GM18502 (cell line): ENCODE data around the gene EXOSC2.

ENCODE experiments used
- ATAC-seq: cut with Tn5 transposase; IDR thresholded peaks from one replicate; pipeline ENCODE4 v1.9.1; 2021; ENCODE audit warnings: mild to moderate bottlenecking; ENCODE audit not compliant: unreplicated experiment, poor library complexity

EXOSC2 gene

DNA sequence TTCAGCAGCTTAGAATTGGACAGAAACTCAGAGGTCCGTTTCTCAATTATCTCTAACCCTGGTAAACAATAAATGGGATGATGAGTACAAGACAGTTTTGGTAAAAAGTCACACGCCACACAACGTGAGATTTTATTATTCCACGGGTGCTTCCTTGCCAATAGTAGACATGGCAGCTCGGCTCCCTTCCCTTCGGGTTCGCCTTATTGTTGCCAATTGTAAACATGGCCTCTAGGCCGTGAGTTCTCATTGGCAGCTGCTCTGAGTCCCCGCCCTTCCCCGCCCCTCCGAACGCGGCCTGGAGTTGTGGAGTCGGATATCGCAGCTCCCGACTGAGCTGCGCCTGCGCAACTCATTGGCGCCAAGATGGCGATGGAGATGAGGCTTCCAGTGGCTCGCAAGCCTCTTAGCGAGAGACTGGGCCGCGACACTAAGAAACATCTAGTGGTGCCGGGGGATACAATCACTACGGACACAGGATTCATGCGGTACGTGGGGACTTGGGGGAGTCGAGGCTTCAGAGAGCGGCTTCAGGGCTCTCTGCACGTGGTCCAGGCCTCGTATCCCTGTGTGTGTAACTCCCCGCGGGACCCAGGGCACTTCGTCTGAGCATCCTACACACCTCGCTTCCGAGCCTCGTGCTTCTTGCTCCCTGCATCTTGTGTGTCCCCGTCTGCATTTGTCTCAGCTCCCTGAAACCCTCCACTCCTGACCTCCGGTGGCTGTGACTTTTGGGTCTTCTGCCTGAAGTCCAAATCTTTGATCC, at the start of gene EXOSC2:
TSS of gene EXOSC2 (plus strand) at position 355 of the 766 bp plus-strand sequence. CDS start at position 367, 12 bp downstream.
- ATAC-seq, result peak; percentile 85

DNA sequence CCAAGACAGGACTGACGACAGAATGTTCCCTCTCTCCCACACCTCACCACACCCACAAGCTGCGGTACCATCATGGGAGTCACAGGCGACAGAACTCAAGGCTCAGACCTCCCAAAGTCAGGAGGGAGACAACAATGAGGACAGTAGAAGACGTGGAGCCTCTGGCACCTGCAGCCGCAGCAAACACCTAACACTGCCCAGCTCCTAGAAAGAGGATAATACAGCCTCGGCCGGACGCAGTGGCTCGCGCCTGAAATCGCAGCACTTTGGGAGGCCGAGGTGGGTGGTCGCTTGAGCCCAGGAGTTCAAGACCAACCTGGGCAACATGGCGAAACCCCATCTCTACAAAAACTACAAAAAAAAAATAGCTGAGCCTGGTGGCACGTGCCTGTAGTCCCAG, 42.4 kb upstream of the EXOSC2 start:
- ATAC-seq, result no peak

DNA sequence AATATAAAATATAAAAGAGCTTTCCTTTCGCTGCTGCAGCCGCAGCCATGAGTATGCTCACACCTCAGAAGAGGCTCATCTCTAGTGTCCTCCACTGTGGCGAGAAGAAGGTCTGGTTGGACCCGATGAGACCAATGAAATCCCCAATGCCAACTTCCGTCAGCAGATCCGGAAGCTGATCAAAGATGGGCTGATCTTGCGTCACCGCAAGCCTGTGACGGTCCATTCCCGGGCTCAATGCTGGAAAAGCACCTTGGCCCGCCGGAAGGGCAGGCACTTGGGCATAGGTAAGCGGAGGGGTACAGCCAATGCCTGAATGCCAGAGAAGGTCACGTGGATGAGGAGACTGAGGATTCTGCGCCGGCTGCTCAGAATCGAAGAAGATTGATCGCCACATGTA, 41.8 kb upstream of the EXOSC2 start:
- no peak for ATAC-seq

- no peak for ATAC-seq
Measured at GRCh38 chr9:130654879-130655278, 38.7 kb upstream of the EXOSC2 start.

GRCh38 chr9:130658893-130659698, 34.5 kb upstream of the EXOSC2 start:
- ATAC-seq, result no peak

DNA sequence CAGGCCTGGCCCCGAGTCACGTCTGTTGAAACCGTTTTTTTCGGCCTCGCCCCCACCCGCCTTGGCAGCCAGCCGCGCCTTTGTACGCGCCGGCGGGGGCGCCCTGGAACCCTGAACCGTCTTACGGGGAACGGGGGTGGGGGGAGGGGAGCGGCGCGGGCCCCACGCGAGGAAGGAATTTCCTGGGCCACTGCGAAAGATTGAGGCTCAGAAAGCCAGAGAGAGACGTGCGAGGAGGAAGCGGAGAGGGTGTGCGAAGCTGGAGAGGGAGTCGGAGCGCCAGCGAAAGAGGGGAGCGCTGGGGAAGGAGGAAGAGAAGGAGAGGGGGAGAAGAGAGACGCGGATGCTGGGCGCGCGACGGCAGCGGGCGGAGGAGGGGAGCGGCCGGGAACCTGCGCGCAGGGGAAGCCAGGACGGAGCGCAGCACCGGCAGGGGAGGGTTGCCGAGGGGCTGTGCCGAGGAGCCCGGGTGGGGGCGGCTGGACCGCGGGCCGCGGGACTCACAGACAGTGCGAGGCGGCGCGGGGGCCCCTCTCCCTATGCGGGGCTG, 33.8 kb upstream of the EXOSC2 start:
- no peak for ATAC-seq

DNA sequence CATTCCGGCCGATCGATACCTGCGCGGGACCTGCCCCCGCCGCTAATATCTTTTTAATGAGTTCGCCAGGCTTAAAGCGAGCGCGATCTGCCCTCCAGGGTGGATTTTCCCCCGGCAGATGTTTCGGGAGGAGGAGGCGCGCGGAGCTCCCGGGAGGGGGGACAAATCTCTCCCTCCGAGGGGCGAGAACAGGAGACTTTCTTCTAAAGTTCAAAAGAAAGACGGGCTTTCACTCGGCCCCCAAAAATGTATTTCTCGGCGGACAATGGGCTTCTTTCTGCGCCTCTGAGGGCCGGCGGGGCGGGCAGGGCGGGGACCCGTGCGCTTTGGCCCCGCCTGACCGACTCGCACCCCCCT, 33.3 kb upstream of the EXOSC2 start:
- no peak for ATAC-seq

DNA sequence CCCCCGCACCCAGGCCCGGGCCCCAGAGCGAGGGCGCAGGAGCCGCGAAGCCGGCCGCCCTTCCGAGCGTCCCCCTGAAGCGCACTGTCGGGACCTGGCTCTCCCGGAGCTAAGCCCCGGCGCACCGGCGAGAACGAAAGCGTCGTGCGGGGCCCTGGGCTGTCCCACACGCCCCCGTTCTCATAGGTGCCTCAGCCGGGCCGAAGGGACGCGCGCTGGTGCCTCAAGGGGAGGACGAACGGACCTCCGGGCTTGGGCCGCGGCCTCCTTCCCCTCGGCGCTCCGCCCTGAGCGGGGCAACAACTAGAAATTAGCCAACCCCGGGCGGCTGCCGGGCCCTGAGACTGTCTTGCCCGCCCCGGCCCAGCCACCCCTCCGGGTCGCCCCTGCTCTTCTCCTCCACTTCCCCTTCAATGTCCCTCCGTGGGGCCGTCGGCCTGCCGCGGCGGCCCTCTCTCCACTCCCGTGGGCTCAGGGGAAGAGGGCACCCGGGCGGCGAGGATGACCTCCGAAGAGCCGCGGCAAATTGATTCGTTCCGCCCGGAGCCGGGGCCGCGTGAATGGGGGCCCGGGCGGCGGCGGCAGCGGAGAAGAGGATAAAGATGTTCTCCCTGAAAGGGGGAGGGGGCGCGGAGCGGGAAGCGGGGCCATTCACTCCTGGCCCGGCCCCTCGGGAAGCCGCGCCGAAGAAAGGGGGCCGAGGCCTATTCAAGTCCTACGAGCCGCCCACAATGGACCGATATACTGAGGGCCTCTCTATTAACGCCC, 32.7 kb upstream of the EXOSC2 start:
- ATAC-seq, result no peak

- ATAC-seq, result no peak
Measured at GRCh38 chr9:130661451-130662098, 32.0 kb upstream of the EXOSC2 start.

GRCh38 chr9:130662099-130662969, 31.2 kb upstream of the EXOSC2 start:
- no peak for ATAC-seq

DNA sequence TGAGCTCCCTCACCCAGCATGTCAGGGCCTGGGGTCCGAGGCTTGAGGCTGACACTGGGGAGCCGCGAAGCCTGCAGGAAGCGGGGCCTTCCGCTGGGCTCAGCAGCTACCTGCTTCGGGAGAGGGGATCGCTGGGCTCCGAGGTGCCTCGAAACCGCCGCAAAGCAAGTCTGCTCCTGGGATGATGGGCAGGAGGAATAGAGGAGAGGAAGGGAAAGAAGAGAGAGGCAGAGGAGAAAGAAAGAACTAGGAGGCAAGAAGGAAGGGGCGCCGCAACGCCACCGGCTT, 30.7 kb upstream of the EXOSC2 start:
- ATAC-seq, result no peak

DNA sequence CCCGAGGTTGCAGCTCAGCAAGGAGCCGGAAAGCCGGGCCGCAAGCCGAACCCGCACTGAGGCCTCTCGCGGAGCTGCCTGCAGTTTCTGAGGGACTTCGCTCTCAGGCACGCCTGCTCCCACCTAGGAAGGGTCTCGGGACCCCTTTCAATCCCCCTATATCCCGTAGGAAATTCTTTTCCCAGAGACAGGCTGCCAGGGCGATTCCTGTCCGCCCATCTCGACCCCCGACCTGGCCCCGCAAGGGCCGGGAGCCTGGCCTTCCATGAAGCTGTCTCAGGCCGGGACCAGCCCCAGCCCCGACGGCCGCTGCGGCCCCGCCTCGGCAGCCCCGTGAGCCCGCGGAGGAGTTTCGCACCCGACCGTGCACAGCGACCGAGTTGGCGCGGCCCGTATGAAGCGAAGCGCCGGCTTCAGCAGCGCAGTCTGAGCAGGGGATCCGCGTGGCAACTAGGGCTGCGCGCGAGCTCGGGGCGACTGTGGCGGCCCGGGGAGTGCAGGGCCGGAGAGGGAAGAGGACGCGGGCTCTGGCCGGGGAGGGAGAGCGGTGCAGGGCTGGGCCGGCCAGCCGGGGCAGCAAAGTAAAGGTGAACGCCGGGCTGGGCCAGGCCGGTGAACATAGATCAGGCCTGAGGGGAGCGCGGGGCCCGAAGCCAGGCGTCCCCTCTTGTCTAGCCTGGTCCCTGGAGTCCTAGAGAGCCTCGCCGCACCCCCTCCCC, 30.2 kb upstream of the EXOSC2 start:
- no peak for ATAC-seq

GRCh38 chr9:130663977-130664250, 29.7 kb upstream of the EXOSC2 start:
- ATAC-seq, result no peak

DNA sequence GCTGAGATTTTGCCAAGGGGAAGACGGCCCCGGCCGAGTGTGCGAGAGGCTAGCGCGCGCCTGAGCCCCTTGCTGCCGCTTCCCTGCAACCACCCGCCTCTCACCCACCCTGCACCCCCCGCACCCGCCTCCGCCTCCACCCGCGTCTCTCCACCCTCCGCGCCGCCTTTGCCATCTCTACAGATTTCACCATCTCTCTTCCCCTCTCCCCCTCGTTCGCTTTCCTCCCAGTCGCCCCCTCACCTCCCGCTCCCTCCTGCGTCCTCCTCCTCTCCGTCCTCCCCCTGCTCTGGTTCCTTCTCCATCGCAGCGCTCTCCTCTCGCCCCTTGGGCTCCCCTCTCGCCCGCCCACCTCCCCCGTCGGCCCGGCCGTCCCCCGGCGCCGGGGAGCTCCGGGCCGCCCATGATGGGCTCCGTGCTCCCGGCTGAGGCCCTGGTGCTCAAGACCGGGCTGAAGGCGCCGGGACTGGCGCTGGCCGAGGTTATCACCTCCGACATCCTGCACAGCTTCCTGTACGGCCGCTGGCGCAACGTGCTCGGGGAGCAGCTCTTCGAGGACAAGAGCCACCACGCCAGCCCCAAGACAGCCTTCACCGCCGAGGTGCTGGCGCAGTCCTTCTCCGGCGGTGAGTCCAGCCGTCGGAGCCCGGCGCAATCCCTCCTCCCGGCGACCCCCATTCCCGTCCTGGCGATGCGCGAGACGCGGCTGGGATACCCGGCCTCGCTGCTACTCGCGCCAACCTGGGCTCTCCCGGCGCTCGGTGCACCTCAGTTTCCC, 29.1 kb upstream of the EXOSC2 start, which contains the start of gene PRDM12:
TSS of gene PRDM12 (plus strand) at position 344 of the 778 bp plus-strand sequence. CDS start at position 404, 60 bp downstream.
- no peak for ATAC-seq

DNA sequence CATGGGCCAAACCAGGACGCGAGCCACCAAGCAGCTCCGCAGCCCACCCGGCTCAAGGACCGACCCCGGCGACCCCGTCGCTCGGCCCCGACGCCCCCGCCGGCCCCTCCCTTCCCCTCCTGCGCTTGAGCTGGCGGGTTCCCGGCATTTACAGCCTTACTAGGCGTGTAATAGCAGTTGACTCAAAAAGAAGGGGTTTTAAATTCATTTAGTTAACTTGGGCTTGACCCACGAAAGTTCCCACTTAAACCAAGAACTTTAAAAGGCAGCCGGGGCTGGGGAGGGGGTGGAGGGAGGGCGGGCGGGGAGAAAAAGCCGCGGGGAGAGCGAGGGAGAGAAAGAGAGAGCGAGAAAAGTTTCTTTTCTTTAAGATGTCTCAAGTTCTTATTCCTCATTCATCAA, 28.6 kb upstream of the EXOSC2 start:
- no peak for ATAC-seq

- no peak for ATAC-seq
Measured at GRCh38 chr9:130665431-130666392, 27.9 kb upstream of the EXOSC2 start.
